NCI-H526 treated with DMSO at 0.1 percent for 48 hours (cell line): ENCODE data around the gene ZNF30.
A peak's percentile ranks its signal among the peaks of the same experiment; 100 is the strongest.
"Not testable (repeated sequence)": the region's sequence is repeated elsewhere in the genome, so short reads cannot be mapped to it uniquely, and the experiment has no call there.

ENCODE experiments used
- DNase-seq: peaks from one replicate; lab custom pipeline; 2025; lab: John Stamatoyannopoulos, UW

ZNF30 gene

DNA sequence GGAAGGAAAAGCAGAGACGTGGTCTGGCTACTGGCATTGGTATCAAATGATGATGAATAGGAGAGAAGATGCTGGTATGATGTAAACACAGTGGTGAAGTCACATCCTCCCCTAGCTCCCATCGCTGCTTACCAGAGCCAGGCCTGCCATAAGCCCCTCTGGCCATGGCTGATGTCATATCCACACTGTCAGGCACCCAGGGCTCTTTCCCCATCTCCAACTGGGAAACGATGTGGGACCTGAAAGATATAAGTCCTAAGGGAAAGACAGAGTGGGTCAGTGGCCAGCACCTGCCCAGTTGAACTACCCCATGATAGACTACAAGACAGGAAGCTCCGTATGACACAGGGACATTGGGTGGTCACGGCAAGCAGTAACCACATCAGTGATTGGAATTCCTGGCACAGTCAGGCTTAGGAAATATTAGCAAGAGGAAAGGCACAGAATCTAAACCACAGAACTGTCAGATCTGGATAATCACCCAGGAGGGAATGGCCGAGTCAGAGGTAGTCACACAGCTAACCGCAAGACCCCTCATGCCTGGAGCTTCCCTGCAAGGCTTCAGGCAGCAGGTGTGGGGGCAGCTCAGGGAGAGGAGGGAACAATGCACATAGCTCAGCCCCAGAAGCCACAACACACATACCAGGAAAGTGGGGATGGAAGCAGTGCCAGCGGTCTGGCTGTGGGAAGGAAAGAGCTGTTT, 33.6 kb downstream of the ZNF30 start:
- no peak for DNase-seq

DNA sequence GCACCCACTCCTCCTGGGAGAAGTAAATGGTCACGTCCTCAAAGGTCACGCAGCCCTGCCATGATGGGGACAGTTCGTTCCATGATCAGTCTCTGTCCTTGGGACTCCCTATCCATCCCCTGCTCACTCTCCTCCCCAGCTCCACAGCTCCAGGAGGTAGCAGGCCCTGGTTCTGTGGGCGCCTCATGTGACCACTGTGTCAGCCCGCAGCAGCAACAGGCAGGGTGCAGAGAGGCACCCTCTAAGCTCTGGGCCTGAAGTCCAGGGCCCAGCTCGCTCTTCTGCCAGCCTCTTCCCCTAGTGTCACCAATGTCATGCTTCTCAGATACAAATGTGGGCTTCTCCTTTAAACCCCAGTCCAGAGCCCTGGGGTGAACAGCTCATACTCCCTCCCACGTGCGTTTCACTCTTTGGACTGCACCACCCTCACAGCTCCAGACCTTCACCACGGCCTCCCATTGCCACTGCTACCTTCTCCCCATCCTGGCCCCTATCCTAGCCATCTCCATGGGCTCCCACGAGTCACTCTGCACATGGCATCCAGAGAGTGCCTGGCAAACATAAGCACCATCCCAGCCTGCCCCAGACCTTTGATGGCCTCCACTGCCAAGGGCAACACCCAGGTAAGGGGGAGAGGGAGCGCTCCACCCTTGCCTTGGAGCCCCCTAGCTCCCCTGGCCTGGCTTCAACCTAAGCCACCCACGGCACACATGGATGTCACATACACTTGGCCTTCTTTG, 34.4 kb downstream of the ZNF30 start:
- DNase-seq, result no peak

- no peak for DNase-seq
Observed at GRCh38 chr19:34961775-34962686, 35.3 kb downstream of the ZNF30 start.

- DNase-seq, result peak; percentile 16
Observed at GRCh38 chr19:34962687-34963572, 36.2 kb downstream of the ZNF30 start.

- peak; percentile 64 for DNase-seq
Observed at GRCh38 chr19:34963573-34964406, 37.1 kb downstream of the ZNF30 start, which contains the start of gene ZNF792. Gene ZNF792, minus strand, starts transcription at chr19:34964229. Its CDS starts 567 bp downstream, at chr19:34963662.

DNA sequence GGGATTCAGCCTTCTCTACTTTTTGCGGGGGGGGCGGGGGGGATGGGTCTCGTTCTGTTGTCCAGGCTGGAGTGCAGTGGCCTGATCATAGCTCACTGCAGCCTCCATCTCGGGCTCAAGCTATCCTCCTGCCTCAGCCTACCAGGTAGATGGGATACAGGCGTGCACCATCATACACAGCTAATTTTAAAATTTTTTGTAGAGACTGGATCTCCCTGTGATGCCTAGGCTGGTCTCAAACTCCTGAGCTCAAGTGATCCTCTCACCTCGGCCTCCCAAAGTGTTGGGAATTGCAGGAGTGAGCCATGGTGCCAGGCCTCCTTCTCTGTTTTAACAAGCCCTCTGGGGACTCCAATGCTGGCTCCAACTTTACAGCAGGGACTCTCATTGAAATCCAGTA, 37.9 kb downstream of the ZNF30 start:
- no peak for DNase-seq

DNA sequence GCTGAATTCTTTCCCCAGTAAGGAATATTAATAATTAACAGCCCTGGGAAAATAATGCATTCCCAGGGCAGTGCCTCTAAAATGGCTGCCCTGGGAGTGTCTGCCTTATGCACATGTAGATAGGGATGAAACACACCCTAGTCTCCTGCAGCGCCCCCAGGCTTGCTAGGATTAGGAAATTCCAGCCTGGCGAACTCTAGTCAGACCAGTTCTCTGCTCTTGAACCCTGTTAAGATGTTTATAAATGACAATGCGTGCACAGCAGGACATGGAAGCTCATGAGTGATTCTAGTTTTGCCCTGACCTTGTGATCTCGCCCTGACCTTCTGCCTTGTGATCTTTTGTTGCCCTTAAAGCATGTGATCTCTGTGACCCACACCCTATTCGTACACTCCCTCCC, 38.8 kb downstream of the ZNF30 start:
- not testable (repeated sequence) for DNase-seq

GRCh38 chr19:34967551-34967950, 40.8 kb downstream of the ZNF30 start:
- no peak for DNase-seq

DNA sequence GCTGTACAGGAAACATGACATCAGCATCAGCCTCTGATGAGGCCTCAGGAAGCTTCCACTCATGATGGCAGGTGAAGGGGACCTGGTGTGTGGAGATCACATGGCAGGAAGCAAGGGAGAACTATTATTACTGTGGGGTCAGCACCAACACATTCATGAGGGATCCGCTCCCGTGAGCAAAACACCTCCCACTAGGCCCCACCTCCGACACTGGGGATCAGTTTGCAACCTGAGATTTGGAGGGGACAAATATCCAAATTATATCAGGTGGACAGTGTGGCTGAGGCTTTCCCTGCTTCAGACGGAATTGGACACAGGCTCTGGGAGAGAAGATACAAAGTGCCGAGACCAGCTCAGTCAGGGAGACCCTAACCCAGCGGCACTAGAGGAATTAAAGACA, 43.0 kb downstream of the ZNF30 start:
- no peak for DNase-seq

- not testable (repeated sequence) for DNase-seq
Observed at GRCh38 chr19:34970185-34970780, 43.6 kb downstream of the ZNF30 start.

- no peak for DNase-seq
Observed at GRCh38 chr19:34972163-34972705, 45.5 kb downstream of the ZNF30 start.

- DNase-seq, result no peak
Observed at GRCh38 chr19:34974646-34975045, 47.9 kb downstream of the ZNF30 start.

DNA sequence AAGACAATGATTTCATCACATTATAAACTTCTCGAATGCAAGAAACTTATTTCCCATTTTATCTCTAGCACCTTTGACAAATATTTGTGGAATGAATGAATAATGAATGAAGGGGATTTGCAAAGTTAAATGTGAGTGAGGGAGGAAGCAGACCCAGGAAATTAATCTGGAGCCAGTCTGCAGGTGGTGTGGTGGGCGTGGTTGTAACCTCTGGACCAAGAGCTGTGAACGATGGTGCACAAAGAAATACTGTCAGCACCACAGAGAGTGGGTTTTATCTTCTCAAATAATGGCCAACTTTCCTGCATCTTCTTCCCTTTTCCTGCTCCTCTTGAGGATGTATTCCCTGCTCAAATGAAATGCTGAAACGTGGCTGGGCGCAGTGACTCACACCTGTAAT, 48.4 kb downstream of the ZNF30 start:
- DNase-seq, result no peak

DNA sequence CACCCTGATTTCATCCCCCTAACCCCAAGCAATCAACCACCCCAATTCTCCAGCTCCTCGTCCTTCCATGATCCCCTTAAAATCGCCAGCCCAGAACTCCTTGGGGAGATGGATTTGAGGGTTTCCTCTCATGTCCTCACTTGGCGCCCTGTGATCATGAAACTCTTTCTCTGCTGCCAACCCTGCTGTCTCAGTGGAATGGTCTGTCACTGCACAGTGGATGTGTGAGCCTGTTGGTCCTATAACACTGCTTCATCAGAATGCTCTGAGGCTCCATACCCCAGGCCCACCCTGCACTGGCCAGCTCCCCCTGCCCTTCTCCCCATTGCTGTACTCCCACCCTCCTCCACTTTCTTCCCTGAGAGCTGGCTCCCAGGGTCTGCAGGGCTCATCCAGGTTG, 49.9 kb downstream of the ZNF30 start:
- no peak for DNase-seq

- DNase-seq, result no peak
Observed at GRCh38 chr19:34979819-34980640, 53.3 kb downstream of the ZNF30 start.

- DNase-seq, result no peak
Observed at GRCh38 chr19:34982275-34982674, 55.6 kb downstream of the ZNF30 start.

GRCh38 chr19:34983786-34984185, 57.1 kb downstream of the ZNF30 start:
- no peak for DNase-seq

DNA sequence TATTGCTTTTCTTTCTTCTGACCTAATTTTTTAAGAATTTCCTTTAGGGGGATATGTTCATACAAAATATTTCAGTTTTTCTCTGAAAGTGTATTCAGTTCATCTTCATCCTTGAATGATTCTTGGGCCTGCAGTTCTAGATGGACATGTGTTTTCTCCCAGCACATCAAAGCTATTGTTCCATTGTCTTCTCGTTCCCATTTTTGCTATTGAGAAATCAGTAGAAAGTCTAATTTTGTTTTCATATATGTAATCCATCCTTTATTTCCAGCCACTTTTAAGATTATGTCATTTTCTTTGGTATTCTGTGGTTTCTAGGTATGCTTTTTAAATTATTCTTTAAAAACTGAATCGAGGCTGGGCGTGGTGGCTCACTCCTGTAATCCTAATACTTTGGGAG, 57.6 kb downstream of the ZNF30 start:
- DNase-seq, result no peak
